Measurements from ENCODE around the gene DHRSX.
"Not testable (repeated sequence)": the region's sequence is repeated elsewhere in the genome, so short reads cannot be mapped to it uniquely, and the experiment has no call there.

Gene DHRSX

GRCh38 chrX:2343413-2343812, 157.4 kb downstream of the DHRSX start:
- no peak for DNase-seq

GRCh38 chrX:2342874-2343273, 157.9 kb downstream of the DHRSX start:
- no peak for DNase-seq

- DNase-seq = no peak
Observed at GRCh38 chrX:2342281-2342688, 158.5 kb downstream of the DHRSX start.

- no peak for DNase-seq
Observed at GRCh38 chrX:2340991-2341390, 159.8 kb downstream of the DHRSX start.

GRCh38 chrX:2336181-2336580, 164.6 kb downstream of the DHRSX start:
- DNase-seq = no peak

- DNase-seq = no peak
Observed at GRCh38 chrX:2334237-2334636, 166.5 kb downstream of the DHRSX start.

GRCh38 chrX:2332252-2332651, 168.5 kb downstream of the DHRSX start:
- no peak for DNase-seq

GRCh38 chrX:2330910-2331309, 169.9 kb downstream of the DHRSX start:
- no peak for DNase-seq

- DNase-seq = no peak
Observed at GRCh38 chrX:2330487-2330886, 170.3 kb downstream of the DHRSX start.

GRCh38 chrX:2327423-2327822, 173.4 kb downstream of the DHRSX start:
- DNase-seq = no peak

GRCh38 chrX:2325076-2325784, 175.5 kb downstream of the DHRSX start:
- DNase-seq = peak; percentile 46

- no peak for DNase-seq
Observed at GRCh38 chrX:2324151-2324550, 176.6 kb downstream of the DHRSX start.

GRCh38 chrX:2321411-2321810, 179.4 kb downstream of the DHRSX start:
- DNase-seq = no peak

- no peak for DNase-seq
Observed at GRCh38 chrX:2320580-2321327, 180.0 kb downstream of the DHRSX start.

GRCh38 chrX:2320089-2320488, 180.7 kb downstream of the DHRSX start:
- DNase-seq = no peak

GRCh38 chrX:2318371-2318770, 182.4 kb downstream of the DHRSX start:
- DNase-seq = no peak

GRCh38 chrX:2317527-2318055, 183.2 kb downstream of the DHRSX start:
- DNase-seq = no peak

- DNase-seq = no peak
Observed at GRCh38 chrX:2316534-2316933, 184.2 kb downstream of the DHRSX start.

- no peak for DNase-seq
Observed at GRCh38 chrX:2315434-2315833, 185.3 kb downstream of the DHRSX start.

- no peak for DNase-seq
Observed at GRCh38 chrX:2314831-2315365, 185.9 kb downstream of the DHRSX start.

- no peak for DNase-seq
Observed at GRCh38 chrX:2313864-2314640, 186.7 kb downstream of the DHRSX start.

- not testable (repeated sequence) for DNase-seq
Observed at GRCh38 chrX:2312061-2312591, 188.7 kb downstream of the DHRSX start.

- no peak for DNase-seq
Observed at GRCh38 chrX:2311501-2311900, 189.3 kb downstream of the DHRSX start.

All from right forelimb (tissue), 1 donor.